ENCODE data around the gene SELENOM.
A peak's percentile ranks its signal among the peaks of the same experiment; 100 is the strongest.

SELENOM gene, protein sequence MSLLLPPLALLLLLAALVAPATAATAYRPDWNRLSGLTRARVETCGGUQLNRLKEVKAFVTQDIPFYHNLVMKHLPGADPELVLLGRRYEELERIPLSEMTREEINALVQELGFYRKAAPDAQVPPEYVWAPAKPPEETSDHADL

GRCh38 chr22:31107178-31107893, at the start of gene SELENOM:
TSS of gene SELENOM (minus strand) at chr22:31107568. CDS start at chr22:31107505, 63 bp downstream.
- peak; percentile 66 to 84 for DNase-seq (ENCODE audit: low read depth in 2 of 2)

DNA sequence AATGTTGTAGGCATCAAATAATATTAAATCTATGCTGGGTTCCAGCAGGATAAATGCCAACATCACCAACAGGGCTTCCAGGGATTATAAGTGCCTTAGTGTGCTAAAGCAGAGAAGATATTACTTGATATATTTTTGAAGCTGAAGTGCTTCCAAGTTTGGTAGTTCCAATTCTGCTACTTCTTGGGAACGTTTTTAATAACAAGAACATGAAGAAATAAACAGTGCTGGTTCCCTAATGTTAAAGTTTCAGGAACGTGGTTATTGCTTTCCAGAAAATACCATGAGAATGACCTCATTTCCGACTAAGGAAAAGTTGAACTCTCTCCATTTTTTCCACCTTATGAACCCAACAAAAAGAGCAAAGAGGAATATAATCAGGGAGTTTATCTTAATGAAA, 48.1 kb upstream of the SELENOM start:
- no peak for DNase-seq (ENCODE audit: low read depth in 2 of 2)

DNA sequence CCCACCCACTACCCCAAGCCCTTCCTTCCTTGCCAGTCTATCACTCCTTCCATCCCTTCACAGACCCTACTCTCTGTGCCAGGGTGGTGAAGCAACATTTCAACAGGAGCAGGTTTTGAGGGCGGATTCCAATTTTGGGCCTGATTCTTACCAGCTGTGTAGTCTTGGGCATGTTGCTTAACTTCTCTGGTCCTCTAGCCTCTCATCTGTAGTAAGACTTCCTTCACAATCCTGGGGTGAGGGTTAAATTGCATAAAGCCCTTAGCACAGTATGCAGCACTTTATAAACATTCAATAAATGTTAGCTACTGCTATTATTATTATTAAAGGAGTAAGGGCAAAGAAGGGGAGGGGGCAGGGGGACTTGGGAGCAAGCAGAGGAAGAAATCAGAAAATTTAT, 47.6 kb upstream of the SELENOM start:
- DNase-seq (ENCODE audit: low read depth in 2 of 2) = no peak

GRCh38 chr22:31153357-31153756, 46.0 kb upstream of the SELENOM start:
- DNase-seq (ENCODE audit: low read depth in 2 of 2) = no peak

GRCh38 chr22:31151872-31152271, 44.5 kb upstream of the SELENOM start:
- no peak for DNase-seq (ENCODE audit: low read depth in 2 of 2)

DNA sequence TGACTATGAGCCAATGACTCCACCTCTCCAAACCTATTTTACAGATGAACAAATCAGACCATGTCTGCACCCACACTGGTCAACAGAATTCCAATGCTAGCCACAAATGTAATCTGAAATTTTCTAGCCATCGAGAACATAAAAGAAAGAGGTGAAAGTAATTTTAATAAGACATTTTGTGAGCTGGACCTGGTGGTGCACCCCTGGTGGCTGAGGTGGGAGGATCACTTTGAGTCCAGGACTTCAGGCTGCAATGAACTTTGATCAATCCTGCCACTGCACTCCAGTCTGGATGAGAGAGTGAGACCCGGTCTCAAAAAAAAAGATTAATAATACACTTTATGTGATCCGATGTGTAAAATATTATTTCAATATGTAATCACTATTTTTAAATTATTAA, 43.2 kb upstream of the SELENOM start:
- no peak for DNase-seq (ENCODE audit: low read depth in 2 of 2)

GRCh38 chr22:31148953-31149627, 41.7 kb upstream of the SELENOM start:
- no peak for DNase-seq (ENCODE audit: low read depth in 2 of 2)

- DNase-seq (ENCODE audit: low read depth in 2 of 2) = no peak
Measured at GRCh38 chr22:31148488-31148887, 41.1 kb upstream of the SELENOM start.

DNA sequence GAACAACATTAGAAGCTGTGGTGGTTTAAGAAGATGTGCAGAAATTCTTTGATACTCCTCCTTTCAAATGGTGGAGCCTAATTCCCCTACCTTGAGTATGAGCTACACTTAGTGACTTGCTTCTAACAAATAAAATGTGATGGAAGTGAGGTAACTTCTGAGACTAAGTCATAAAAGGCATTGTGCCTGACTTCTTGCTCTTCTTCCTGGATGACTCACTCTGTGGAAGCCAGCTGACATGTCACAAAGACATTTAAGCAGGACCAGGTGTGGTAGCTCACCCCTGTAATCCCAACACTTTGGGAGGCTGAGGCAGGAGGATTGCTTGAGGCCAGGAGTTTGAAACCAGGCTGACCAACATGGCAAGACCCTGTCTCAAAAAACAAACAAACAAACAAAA, 36.9 kb upstream of the SELENOM start:
- no peak for DNase-seq (ENCODE audit: low read depth in 2 of 2)

DNA sequence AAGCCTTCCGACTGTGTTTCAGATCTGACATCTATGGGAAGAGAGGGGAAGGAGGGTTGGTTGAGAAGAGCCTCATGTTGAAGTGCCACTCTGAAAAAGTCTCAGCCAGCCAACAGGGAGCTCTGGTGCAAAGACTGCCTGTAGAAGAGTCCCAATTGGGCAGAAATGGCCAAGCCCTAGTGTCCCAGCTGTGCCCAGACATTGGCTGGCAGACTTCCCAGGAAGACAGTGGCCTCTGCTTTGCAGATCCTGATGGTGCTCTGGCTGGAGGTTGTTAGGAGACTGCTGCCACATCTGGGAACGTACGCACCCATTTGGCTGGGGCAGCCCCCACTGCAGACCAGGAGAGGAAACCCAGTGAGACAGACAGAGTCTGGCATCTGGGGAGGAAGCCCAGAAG, 36.2 kb upstream of the SELENOM start:
- no peak for DNase-seq (ENCODE audit: low read depth in 2 of 2)

DNA sequence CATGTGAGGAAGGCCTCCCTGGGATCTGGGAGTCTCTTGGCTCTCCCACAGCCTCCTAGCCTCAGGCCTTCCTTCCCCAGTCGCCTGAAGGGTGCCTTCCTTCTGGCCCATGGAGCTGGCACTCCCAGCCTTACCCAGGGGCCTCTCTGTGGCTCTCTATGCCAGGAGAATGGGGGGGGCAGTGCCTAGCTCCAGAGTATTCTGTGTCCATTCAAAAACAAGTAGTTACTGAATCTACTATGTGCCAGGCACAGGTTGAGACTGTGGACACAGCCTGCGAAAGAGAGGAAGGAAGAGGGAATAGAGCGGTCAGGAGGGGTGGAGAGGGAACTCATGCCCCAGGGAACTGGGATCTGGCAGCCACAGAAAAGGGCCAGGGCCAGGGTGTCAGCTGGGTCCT, 35.7 kb upstream of the SELENOM start:
- DNase-seq (ENCODE audit: low read depth in 2 of 2) = no peak

DNA sequence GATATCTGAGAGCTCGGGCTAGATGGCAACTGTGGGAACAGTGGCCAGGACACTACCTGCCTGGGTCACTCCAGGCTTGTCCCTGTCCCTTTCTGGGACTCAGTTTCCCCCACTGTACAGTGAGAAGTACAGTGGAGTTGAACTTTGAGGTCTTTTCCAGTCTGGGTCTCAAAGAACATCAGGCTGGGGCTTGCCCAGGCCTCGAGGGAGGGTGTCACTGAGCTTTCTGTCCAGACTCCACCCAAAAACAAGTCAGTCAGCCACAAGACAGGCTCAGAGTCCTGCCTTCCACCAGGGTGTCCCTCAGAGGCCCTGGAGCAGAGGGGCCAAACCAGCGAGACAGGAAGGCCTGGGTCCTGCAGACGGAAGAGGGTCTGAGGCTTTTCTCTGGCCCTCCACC, 34.9 kb upstream of the SELENOM start:
- no peak for DNase-seq (ENCODE audit: low read depth in 2 of 2)

DNA sequence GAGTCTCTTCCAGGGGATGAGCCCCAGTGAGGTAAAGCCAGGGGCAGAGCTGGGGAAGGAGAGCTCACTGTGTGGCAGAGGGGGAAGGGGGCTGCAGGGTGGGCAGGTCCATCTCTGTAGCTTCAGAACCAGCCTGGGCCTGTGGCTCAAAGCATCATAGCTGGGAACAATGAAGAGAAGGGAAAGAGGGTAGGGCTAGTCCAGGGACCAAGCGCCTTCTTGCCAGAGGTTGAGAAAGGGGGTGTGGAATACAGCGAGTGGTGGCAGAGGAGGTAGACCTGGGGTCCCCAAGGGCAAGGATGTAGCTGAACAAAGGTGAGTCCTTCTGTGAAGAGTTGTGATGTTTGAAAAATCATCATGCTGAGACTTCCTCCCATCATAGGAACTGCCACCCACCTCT, 34.2 kb upstream of the SELENOM start:
- no peak for DNase-seq (ENCODE audit: low read depth in 2 of 2)

DNA sequence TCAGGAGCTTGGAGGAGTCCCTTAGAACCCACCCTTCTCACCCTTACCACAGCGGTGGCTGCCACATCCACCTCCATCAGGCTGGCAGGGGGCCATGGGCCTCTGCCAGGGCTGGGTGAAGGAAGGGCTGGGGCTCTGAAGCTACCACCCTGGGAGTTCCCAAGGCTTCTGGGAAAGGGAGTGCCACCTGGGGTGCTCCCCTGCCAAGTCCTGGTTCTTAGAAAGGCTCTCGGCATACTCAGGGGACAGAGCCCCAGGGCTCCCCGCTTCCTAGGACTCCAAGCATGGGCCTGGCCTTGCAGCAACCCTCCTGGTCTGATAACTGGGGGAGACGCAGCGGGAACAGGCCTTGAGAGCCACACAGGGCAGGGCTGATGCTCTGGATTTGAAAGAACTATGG, 33.4 kb upstream of the SELENOM start:
- no peak for DNase-seq (ENCODE audit: low read depth in 2 of 2)

GRCh38 chr22:31139866-31140716, 32.7 kb upstream of the SELENOM start, which contains the start of gene PLA2G3:
TSS of gene PLA2G3 (minus strand) at chr22:31140508. CDS start at chr22:31140354, 154 bp downstream.
- DNase-seq (ENCODE audit: low read depth in 2 of 2) = no peak

- DNase-seq (ENCODE audit: low read depth in 2 of 2) = no peak
Measured at GRCh38 chr22:31139066-31139465, 31.7 kb upstream of the SELENOM start.

DNA sequence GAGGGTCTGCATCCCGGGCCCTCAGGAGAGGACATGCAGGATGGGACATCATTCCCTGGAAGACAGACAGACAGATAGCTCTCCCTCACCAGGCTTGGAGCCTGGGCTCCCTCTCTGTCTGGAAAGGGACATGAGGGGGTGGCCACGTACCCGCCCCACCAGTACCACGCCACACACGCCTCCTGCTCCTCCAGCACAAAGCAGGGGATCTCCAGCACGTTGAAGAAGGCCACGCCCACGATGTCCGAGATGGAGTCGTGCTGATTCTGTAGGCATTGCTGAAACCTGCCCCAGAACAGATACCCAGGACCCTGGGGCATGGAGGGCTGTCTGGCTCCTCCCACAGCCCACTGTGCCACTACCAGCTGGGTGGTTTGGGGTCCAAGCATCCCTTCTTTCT, 30.8 kb upstream of the SELENOM start:
- no peak for DNase-seq (ENCODE audit: low read depth in 2 of 2)

DNA sequence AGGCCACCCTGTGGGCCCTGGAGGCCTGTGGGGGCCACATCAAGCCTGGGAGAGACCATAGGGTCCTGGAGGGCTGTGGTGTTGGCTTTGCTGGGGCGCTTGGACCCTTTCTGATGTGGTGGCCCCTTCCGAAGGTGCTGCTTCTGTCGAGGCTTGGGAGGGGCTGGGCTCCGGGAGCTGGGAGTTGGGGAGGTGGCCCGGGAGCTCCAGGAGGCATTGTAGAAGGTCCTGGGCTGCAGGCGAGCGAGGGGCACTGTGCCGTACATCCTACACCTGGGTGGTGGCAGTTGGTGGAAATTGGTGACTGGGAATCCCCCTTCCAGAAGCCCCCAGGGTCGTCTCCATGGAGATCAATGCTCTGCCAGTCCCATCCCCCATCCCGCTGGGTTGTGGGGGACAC, 30.4 kb upstream of the SELENOM start:
- no peak for DNase-seq (ENCODE audit: low read depth in 2 of 2)

DNA sequence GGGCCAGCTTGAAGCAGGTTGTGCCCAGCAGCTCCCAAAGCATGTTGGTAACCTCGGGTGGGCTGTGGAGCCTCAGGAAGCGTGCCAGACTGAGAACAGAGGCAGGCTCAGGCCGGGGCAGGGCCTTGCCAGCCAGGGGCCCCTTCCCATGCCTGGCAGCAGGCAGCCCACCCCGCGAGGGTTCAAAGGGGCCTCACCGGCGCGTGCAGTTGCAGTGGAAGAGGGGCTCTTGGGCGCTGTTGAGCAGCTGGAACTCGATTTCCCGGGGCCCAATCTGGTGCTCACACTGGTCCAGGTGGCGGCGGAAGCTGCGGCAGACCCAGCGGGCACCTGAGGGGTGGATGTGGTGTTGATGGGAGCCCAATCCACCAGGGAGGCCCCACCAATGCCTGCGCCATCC, 29.3 kb upstream of the SELENOM start:
- DNase-seq (ENCODE audit: low read depth in 2 of 2) = no peak

GRCh38 chr22:31136155-31136554, 28.8 kb upstream of the SELENOM start:
- DNase-seq (ENCODE audit: low read depth in 2 of 2) = no peak

DNA sequence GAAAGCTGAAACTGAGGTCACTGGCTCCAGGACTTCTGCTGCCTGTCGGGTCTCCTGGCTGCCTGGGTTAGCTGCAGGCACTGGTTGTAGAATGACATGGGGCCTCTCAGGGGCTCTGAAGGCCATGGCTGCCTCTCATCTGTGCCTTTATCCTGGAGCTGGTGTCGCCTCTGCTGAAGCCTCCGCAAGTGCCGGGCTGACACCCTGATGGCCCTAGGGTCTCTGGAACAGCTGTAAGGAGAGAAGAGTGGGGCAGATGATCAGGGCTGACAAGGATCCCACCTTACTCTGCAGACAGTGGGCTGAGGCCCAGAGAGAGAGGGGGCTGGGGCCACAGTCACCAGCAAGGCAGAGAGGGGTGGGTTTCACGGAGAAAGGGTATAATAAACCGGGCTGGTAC, 28.3 kb upstream of the SELENOM start:
- no peak for DNase-seq (ENCODE audit: low read depth in 2 of 2)

- no peak for DNase-seq (ENCODE audit: low read depth in 2 of 2)
Measured at GRCh38 chr22:31134688-31135087, 27.3 kb upstream of the SELENOM start.

Measured in activated CD4-positive, alpha-beta T cell treated with anti-CD3 and anti-CD28 coated beads for 24 hours (primary cell).